Aorta (tissue), 5 donors: ENCODE measurements around the gene RALGAPA1. TPM values are rescaled to one million over a fixed set of nuclear protein-coding genes. Genes with fewer than 3 reads are reported as not detected.
"Not testable (repeated sequence)": the region's sequence is repeated elsewhere in the genome, so short reads cannot be mapped to it uniquely, and the experiment has no call there.

Experiments used
- ATAC-seq: fragments of 200-7000 bp; cut with Tn5 transposase; one replicate; pipeline ENCODE4 v1.9.1; 2022; ENCODE audit warnings: moderate library complexity; ENCODE audit not compliant: low FRiP score
- DNase-seq, 2 donors: peaks; one replicate each; pipeline ENCODE4 v3.0.0-alpha.2; 2020
- H3K27ac ChIP-seq, 2 donors: one replicate each; pipeline ENCODE4 v1.5.1; 2013; ENCODE audit warnings: low read length in 2 of 2, mild to moderate bottlenecking in 2 of 2, moderate library complexity in 2 of 2, control low read depth in 1 of 2, inconsistent platforms in 1 of 2, low read depth in 1 of 2
- H3K27me3 ChIP-seq, 2 donors: one replicate each; pipeline ENCODE4 v1.6.1; 2013; ENCODE audit warnings: control low read depth in 1 of 2, low read length in 1 of 2, mild to moderate bottlenecking in 1 of 2, moderate library complexity in 1 of 2; ENCODE audit not compliant: insufficient read depth in 2 of 2, control insufficient read depth in 1 of 2
- H3K36me3 ChIP-seq, 2 donors: one replicate each; pipeline ENCODE4 v1.6.1; 2013; ENCODE audit warnings: control low read depth in 1 of 2, low read length in 1 of 2, mild to moderate bottlenecking in 1 of 2; ENCODE audit not compliant: insufficient read depth in 2 of 2, control insufficient read depth in 1 of 2
- H3K4me1 ChIP-seq, 2 donors: one replicate each; pipeline ENCODE4 v1.6.1; 2013; ENCODE audit warnings: low read length in 2 of 2, control low read depth in 1 of 2, mild to moderate bottlenecking in 1 of 2, moderate library complexity in 1 of 2; ENCODE audit not compliant: insufficient read depth in 2 of 2, control insufficient read depth in 1 of 2
- H3K4me3 ChIP-seq, 2 donors: one replicate each; pipeline ENCODE4 v1.5.1; 2013; ENCODE audit warnings: low read length in 2 of 2, control low read depth in 1 of 2, mild to moderate bottlenecking in 1 of 2
- H3K9me3 ChIP-seq: one replicate; pipeline ENCODE4 v1.6.1; 2013; ENCODE audit warnings: mild to moderate bottlenecking, low read length; ENCODE audit not compliant: control insufficient read depth
- WGBS, 2 donors: extraction: QIAGEN DNeasy Blood & Tissue Kit; methylation state at CpG; one replicate each; pipeline ENCODE4 v1.1.7; 2013; 5-methylcytosine and 5-hydroxymethylcytosine counted together
- intact Hi-C, 2 donors: fragments of 100-400 bp; cut with DNase I; formaldehyde crosslinking; loops; one replicate each; pipeline versions ENCODE4 v1.14.2 to v1.15.0; 2022
- polyA plus RNA-seq, 2 donors: library from polyadenylated mRNA; stranded (reverse); fragments of 200-250 nt; gene quantifications; one replicate each; pipeline ENCODE4 v1.2.3, GENCODE V29; 2013
- total RNA-seq, 2 donors: library from RNA; stranded (reverse); fragmentation: NEBNext Ultra II Directional; extraction: Animal tissue kit (Norgen Biotek cat#: 25700); gene quantifications; one replicate each; pipeline ENCODE4 v1.2.1, GENCODE V29; 2021
- donor health status: healthy with polysubstance abuse.
- donor health status: Bipolar disorder and iron deficiency.
- donor health status: DM: no; HTN: no; CAD: no.
- donor health status: DM: no; HTN: no; CAD: no.
- donor health status: DM: yes; HTN: yes; CAD: no.

RALGAPA1 gene
- total and polyA plus RNA-seq, 4 donors, result 5.1 to 91.0 (median 56.2) TPM

GRCh38 chr14:35735163-35735562, 73.9 kb downstream of the RALGAPA1 start:
- ATAC-seq, H3K4me1 ChIP-seq, H3K27me3 ChIP-seq, H3K36me3 ChIP-seq, H3K4me3 ChIP-seq, H3K27ac ChIP-seq, DNase-seq, intact Hi-C loops, H3K9me3 ChIP-seq: not testable (repeated sequence)
- 95% methylated on average over 3 of the region's 3 CpGs for WGBS, 2 donors

GRCh38 chr14:35733510-35733909, 75.6 kb downstream of the RALGAPA1 start:
- DNase-seq, H3K36me3 ChIP-seq: not testable (repeated sequence)
- 92 to 93% methylated on average over 1 of the region's 1 CpG for WGBS, 2 donors

GRCh38 chr14:35730871-35731270, 78.2 kb downstream of the RALGAPA1 start:
- intact Hi-C loops, result no loop called here

More at GRCh38 chr14:35733510-35733909, 75.6 kb downstream of the RALGAPA1 start:
- H3K9me3 ChIP-seq, H3K27me3 ChIP-seq, H3K4me3 ChIP-seq, ATAC-seq, intact Hi-C loops, H3K27ac ChIP-seq, H3K4me1 ChIP-seq: not testable (repeated sequence)

GRCh38 chr14:35727764-35728163, 81.3 kb downstream of the RALGAPA1 start:
- DNase-seq (no peak), ATAC-seq (no peak)
- Histone ChIP-seq H3K4me1 (no peaks in the 10 kb centered on the region), H3K27me3 (no peaks in the 10 kb centered on the region), H3K36me3 (peaks cover 0 to 3% of the 10 kb centered on the region in 2 donors), H3K9me3 (no peaks in the 10 kb centered on the region), H3K4me3 (no peak overlapping the region), H3K27ac (no peak overlapping the region)
- intact Hi-C loops, result no loop called here
- WGBS, 2 donors, result 88 to 89% methylated on average over 2 of the region's 2 CpGs

More at GRCh38 chr14:35730871-35731270, 78.2 kb downstream of the RALGAPA1 start:
- no peak overlapping the region for H3K27ac ChIP-seq
- no peaks in the 10 kb centered on the region for H3K4me1 ChIP-seq
- WGBS, 2 donors, result 94 to 96% methylated on average over 4 of the region's 4 CpGs
- ATAC-seq, result no peak
- H3K36me3 ChIP-seq, result peaks cover 0 to 3% of the 10 kb centered on the region in 2 donors
- no peak overlapping the region for H3K4me3 ChIP-seq
- DNase-seq, result no peak
- no peaks in the 10 kb centered on the region for H3K9me3 ChIP-seq
- no peaks in the 10 kb centered on the region for H3K27me3 ChIP-seq

- ATAC-seq (no peak), DNase-seq (no peak)
- H3K9me3 ChIP-seq, result no peaks in the 10 kb centered on the region
- H3K36me3 ChIP-seq, result peaks cover 2 to 3% of the 10 kb centered on the region in 2 donors
- no peak overlapping the region for H3K27ac ChIP-seq
- WGBS, 2 donors, result 94 to 96% methylated on average over 5 of the region's 5 CpGs
- no peaks in the 10 kb centered on the region for H3K4me1 ChIP-seq
- H3K27me3 ChIP-seq, result no peaks in the 10 kb centered on the region
- H3K4me3 ChIP-seq, result no peak overlapping the region
- intact Hi-C loops, result no loop called here
Observed at GRCh38 chr14:35725930-35726329, 83.2 kb downstream of the RALGAPA1 start.

GRCh38 chr14:35715079-35715478, 94.0 kb downstream of the RALGAPA1 start:
- H3K4me1 ChIP-seq, result no peaks in the 10 kb centered on the region
- no peak for DNase-seq
- H3K4me3 ChIP-seq, result no peak overlapping the region
- no peaks in the 10 kb centered on the region for H3K27me3 ChIP-seq
- ATAC-seq, result no peak
- H3K36me3 ChIP-seq, result peaks cover 2 to 5% of the 10 kb centered on the region in 2 donors
- 95 to 97% methylated on average over 1 of the region's 1 CpG for WGBS, 2 donors
- H3K9me3 ChIP-seq, result no peaks in the 10 kb centered on the region
- intact Hi-C loops, result no loop called here
- H3K27ac ChIP-seq, result no peak overlapping the region

GRCh38 chr14:35712466-35712865, 96.6 kb downstream of the RALGAPA1 start:
- H3K36me3 ChIP-seq, result peaks cover 2 to 3% of the 10 kb centered on the region in 2 donors
- no peaks in the 10 kb centered on the region for H3K9me3 ChIP-seq
- no peaks in the 10 kb centered on the region for H3K4me1 ChIP-seq
- ATAC-seq, result no peak
- WGBS, 2 donors, result 86 to 94% methylated on average over 3 of the region's 3 CpGs
- DNase-seq, result no peak
- intact Hi-C loops, result no loop called here
- no peaks in the 10 kb centered on the region for H3K27me3 ChIP-seq
- no peak overlapping the region for H3K27ac ChIP-seq
- H3K4me3 ChIP-seq, result no peak overlapping the region

GRCh38 chr14:35708062-35708461, 101.0 kb downstream of the RALGAPA1 start:
- no peak for ATAC-seq
- Histone ChIP-seq H3K27me3 (no peaks in the 10 kb centered on the region), H3K27ac (no peak overlapping the region), H3K9me3 (no peaks in the 10 kb centered on the region), H3K36me3 (peaks cover 0 to 3% of the 10 kb centered on the region in 2 donors), H3K4me1 (no peaks in the 10 kb centered on the region), H3K4me3 (no peak overlapping the region)
- 100% methylated on average over 1 of the region's 1 CpG for WGBS, 2 donors
- DNase-seq, result no peak
- intact Hi-C loops, result no loop called here

GRCh38 chr14:35705636-35706035, 103.5 kb downstream of the RALGAPA1 start:
- Histone ChIP-seq H3K9me3 (no peaks in the 10 kb centered on the region), H3K27me3 (no peaks in the 10 kb centered on the region), H3K36me3 (no peaks in the 10 kb centered on the region), H3K4me3 (no peak overlapping the region), H3K4me1 (no peaks in the 10 kb centered on the region), H3K27ac (no peak overlapping the region)
- no peak for ATAC-seq
- 98 to 99% methylated on average over 2 of the region's 2 CpGs for WGBS, 2 donors
- intact Hi-C loops, result no loop called here
- no peak for DNase-seq
